GM18508 (cell line): ENCODE measurements around the gene ID2.

ENCODE experiments used
- ATAC-seq: cut with Tn5 transposase; IDR thresholded peaks from one replicate; pipeline ENCODE4 v1.9.1; 2021; ENCODE audit warnings: moderate number of reproducible peaks; ENCODE audit not compliant: insufficient read depth, unreplicated experiment

The ID2 gene

DNA sequence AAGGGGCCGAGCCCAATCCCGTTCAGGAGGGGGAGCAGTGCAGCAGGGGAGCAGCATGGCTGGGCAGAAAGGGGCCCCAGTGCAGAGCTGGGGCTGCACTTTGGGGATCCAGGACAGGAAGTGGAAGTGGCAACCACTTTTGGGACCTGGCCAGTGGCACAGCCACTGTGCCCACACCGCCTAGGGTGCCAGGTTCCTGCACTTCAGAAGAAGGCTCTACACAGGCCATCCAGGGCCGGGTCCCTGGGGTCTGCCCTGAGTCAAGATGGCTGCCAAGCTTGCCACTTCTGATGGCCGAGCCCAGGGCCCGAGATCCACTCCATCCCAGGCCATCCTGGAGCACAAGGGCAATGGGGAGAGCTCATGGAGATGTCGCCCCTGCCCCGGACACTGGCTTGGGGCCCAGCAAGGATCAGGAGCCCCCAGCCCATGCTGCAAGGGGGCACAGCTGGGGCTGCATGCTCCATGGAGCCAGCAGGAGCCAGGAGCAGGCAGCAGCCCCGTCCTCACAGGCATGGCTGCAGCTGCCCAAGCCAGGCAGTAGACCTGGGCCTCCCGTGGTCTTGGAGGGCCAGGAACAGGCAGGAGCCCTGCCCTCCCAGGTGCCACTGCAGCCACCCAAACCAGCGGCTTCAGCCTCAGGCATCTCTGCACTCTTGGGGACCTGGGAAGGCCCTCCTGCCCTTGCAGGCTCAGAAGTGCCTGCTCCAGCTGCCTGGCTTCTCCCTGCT lies 35.0 kb upstream of the ID2 start:
- ATAC-seq, result no peak

DNA sequence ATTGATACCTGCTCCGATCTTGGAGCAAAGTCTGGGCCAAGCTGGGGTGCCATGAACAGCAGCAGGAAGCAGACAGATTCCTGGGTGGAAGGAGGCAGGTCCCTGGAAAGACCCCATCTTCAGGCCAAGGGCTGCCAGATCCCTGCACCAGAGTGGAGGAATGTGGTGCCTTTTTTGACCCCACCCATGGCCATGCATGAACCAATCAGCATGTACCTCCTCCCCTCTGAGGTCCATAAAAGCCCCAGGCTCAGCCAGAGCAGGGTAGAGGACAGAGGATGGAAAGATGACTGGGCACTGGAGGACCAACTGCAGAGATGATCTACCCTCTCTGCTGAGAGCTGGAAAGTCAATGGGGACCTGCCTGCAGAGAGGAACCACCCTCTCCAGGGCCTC lies 34.4 kb upstream of the ID2 start:
- no peak for ATAC-seq

DNA sequence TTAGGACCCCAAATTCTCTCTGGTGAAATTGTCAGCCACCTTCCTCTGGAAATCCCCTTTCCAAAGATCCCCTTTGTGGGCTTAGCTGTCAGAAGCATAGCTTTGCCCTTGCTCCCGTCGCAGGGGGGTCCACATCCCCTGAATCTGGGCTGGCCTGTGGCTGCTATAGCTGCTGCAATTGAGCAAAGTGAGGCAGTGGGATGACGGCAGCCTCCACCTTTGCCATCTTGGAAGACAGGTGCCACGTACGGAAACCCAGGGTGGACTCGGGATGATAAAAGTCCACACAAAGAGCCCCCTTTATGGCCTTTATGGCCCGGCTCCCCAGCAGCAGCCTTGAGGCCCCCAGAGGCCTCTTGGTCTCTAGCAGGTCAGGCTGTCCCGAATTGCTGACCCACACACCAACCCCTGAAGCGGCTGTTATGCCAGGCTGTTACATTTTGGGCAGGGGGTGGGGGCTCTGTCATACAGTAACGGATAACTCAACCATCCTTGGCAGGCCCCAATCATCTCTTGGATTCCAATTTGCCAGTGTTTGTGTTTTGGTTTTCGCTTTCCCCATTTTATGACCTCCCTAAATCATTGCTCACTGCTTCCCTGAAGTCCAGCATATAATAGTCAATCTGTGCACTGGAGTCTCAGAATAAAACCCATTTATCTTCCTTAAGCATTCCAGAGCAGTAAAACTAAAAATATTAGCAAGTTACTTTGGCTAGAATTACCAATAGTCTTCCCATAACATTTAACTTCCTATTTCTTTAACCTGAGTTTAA lies 33.2 kb upstream of the ID2 start:
- no peak for ATAC-seq

DNA sequence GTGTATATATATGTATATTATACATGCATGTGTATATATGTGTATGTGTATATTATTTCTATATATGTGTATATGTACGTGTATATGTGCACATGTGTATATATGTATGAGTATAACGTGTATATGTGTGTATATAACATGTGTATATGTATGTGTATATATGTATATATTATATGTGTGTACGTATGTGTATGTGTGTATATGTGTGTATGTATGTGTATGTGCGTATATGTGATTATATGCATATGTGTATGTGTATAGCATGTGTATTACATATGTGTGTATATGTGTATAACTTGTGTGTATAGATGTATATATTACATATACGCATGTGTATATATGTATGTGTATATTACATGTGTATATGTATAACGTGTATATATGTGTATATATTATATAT lies 32.1 kb upstream of the ID2 start:
- no peak for ATAC-seq

DNA sequence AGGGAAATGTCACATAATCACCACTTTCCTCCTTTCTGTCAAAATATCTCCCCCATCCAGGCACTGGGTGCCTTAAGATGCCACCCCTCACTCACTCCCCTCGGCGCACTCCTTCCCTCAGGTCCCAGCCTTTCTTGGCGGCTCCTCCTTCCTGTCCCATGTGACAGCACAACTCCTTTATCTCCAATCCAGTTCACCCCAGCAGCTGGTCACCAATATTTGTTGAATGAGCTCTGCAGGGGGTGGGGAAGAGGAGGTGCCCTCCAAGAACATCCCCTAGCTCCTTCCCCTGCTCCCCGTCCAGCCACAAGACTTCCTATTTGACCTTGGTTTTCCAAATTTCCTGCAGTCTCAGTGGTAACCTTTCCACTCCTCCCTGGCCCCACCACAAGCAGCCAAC lies 31.6 kb upstream of the ID2 start:
- no peak for ATAC-seq

DNA sequence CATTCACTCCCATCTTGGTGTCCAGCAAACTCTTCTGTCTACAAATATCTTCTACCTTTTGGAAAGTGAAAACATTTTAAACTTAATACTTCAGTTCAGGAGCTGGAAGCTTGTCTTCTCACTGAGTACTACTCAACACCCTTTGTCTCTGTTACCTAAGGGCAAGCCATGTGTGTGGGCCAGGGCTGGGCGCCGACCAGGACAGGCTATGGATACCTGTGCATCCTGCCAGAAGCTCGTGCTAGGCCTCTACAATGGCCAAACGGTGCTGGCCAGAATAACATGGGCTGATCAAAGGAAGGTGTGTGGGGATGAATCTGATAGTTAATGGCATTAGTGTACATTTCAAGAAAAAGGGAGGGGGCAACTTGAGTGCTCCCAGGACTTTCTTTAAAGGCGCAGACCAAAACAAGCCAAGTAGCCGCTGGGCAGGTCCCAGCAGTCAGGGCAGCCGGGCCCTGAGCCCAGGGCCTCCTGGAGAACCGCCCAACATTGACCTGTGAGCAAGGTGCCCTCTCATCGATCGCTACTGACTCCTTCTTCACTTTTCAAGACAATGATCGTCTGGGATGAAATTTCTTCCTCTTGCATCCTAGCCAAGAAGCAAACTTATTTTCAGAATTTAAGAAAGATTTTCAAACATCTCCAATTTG lies 29.0 kb upstream of the ID2 start:
- ATAC-seq, result no peak

DNA sequence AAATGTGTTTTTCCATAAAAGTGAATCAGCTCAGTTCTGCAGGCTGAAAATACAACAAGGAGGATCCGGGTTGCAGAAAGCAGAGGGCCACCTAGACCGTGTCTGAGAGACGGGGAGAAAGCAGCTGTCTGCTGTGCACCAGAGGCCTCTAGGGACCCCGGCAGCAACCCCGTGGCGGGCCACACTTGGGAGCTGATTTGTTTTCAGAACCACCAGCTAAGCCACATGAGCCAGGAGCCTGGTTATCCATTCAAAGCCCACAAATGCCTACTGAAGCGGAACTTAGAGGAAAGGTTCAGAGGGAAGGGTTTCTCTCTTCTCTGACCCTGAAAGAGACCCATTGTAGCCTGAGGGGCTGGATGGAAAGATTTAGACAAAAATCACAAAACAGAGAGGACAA lies 28.4 kb upstream of the ID2 start:
- no peak for ATAC-seq

DNA sequence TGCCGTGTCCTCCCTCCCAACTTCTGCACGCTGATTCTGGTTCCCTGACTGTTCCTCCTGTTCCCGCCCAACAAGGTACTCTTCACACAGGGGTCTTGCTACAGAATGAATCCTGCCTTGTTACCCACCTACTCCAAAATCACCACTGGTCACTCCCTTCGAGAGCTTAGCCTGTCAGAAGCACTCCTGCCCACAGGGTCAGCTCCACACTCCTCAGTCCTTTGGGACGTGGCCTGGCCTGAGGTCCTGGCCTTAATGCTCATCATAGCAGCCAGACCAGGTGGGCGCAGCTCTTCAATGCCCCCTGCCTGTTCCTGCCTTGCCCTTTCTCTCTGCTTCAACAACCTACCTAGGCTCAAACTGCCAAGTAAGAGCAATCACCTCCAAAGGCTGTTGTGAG lies 27.8 kb upstream of the ID2 start:
- no peak for ATAC-seq

DNA sequence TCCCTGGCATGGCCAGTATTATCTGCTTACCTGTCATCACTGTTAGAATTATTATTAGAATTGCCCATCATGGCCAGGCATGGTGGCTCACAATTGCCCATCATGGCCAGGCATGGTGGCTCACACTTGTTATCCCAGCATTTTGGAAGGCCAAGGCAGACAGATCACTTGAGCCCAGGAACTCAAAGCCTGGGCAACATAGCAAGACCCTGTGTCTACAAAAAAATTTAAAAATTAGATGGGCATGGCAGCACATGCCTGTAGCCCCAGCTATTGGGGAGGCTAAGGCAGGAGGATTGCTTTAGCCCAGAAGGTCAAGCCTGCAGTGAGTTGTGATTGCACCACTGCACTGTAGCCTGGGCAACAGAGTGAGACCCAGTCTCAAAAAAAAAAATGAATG lies 27.4 kb upstream of the ID2 start:
- ATAC-seq, result no peak

DNA sequence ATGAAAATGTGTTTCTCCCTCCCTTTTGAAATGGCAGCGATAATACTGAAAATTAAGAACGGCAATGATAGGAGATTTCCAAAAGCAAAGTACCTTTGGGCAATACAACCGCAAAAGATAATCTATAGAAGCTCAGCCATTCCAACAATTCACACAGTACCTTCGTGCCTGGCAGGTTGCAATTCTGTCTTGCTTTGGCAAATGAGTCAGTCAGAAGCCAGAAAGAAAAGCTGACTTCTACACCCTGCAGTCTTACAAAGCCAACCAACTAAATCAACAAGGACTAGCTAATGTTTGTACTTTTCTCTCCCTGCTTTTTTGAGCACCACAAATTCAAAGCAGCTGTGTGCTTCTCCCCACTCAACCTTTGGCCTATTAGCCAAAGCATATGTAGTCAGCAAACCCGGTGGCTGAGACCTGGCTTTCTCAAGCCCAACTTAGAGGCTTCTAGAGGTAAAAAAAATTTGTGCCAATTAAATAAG lies 25.7 kb upstream of the ID2 start:
- no peak for ATAC-seq

DNA sequence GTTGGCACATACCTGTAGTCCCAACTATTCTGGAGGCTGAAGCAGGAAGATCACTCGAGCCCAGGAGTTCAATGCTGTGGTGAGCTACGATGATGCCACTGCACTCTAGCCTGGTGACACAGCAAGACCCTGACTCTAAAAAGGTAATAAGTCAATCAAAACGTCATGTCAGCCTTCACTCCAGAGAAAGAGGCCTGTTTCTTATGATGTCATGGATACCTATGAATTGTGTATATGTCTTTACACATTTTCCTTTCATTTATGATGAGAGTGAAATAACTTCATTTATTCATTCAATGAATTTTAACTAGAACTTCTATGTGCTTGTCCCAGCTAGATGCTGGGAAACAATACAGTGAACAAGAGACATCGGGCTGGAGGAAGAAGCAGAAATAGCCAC lies 25.0 kb upstream of the ID2 start:
- no peak for ATAC-seq

DNA sequence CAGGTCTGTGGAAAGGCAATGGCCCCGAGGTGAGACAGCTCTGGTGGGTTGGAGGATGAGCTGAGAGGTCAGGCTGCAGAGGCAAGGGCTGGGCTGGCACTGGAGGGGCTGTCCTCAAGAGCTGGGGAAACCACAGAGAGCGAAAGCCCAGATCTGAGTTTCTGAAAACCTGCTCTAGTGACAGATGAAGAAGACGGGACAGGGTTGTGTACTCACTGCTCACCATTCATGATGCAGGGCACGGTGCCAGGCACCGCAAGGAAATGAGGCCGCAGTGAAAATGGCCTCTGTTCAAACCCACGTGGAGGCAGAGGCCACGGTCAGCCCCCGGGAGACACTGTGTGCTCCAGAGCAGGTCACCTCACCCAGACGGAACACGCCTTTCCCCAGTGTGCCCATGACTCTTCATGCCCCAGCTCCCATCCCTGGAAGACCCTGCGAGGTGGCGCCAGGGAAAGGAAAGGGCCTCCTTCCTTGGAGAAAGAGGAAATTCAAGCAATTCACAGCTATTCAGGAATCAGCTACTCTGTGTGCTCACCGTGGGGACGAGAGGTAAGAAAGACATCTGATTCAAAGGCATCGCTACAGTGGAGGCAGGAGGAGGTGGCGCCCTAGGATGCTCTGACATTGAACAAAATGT lies 24.3 kb upstream of the ID2 start:
- no peak for ATAC-seq

DNA sequence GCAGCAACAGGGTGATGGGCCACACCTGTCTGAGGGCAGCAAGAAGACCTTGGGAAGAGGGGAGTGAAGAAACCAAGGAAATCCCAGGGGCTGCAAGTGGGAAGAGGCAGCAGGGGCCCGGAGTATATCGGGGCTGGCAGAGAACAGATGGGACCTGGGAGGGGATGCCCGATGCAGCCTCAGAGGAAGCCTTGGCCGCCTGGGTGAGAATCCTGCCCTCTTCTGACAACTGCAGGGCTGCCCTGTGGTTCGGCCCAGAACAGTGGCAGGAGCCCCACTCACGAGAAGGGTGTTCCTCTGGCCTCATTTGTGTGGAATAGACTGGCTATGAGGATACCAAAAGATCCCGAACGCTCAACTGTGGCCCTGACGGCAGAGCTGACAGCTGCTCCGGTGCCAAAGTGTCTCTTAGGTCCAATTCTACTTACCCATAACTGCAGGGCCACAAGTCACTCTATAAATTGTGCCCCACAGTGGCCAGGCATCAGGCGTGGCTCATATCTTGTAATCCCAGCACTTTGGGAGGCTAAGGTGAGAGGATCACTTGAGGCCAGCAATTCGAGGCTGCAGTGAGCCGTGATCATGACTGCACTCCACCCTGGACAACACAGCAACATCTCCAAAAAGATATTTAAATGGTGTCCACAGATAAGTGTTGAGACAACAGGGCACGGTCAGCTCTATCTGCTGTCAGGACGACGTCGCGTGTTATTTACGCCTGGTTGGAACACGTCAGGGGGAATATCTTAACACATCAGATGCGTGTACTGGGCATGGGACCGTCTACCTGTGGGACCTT lies 23.6 kb upstream of the ID2 start:
- ATAC-seq, result no peak

DNA sequence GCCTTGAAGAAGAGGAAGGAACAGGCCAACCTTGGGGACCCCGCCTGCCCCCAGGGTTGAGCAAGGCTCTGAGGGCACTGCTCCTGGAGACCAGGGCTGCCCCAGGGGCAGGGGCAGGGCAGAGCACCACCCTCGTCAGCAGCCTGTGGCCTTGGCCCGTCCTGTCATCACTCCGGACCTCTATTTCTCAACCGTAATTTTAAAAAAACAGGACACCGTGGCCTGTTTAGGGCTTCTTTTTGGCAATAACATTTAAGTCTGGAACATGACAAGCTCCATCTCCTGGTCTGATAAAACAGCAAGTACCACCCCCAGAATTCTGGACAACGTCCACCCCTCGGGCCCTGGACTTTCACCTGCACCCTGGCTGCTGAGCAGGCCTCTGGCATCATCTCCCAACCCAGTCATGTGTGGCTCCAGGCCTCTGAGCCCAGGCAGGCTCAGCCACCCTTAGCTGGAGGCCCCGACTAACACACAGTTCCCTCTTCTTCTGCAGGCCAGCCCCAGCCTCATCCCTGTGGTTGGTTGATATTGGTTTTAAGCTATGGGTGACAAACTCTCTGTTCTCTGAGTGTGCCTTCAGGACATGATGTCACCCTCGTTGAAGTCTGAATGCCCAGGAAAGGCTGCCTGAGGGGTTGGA lies 22.6 kb upstream of the ID2 start:
- no peak for ATAC-seq

DNA sequence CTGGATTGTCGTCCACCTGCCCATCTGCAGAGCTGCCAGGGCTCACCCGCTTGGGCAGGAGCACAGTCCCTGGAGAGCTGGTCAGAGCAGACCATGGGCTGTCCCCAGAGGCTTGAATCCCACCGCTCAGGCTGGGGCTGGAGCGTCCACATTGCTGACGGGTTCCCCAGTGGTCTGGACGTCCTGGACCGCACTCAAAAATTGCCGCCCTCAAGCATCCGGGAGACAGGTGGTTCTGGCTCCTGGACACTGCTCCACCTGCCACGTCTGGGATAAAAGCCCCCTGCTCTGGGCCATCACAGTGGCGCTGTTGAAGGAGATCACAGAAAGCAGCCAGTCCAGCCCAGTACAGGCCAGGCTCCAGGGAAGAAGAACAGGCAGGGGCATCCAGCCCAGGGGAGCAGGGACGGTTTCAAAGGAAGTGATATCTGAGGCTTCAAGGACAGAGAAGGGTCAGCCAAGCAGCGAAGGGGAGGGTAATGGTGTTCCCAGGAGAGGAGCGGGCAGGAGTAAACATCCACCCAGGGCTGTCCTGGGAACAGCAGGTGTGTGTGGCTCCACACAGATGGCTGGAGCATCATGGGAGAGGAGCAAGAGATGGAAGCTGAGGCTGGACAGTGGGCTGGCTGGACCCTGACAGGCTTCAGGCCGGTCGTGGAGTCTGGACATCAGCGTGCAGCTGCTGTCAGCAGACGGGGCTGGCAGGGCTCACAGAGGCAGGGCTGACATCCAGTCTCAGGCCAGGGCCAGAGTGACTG lies 21.9 kb upstream of the ID2 start:
- ATAC-seq, result no peak

DNA sequence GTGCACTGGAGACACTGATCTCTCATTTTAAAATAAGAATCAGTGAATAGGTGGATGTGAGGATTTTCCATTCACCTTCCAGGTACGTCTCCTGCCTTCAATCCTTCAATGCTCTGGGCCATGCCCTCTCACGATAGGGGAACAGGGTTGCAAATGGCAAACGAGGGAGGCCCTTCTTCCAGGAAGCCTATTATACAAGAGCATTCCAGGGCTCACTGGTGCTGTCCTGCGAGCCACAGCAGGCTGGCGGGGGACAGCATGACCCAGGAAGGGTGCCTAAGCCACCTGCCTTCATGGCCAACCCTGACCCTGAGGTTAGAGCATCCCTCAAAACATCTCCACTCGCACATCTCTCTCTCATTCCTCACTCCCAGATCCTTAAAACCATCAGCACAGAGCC lies 20.6 kb upstream of the ID2 start:
- no peak for ATAC-seq

DNA sequence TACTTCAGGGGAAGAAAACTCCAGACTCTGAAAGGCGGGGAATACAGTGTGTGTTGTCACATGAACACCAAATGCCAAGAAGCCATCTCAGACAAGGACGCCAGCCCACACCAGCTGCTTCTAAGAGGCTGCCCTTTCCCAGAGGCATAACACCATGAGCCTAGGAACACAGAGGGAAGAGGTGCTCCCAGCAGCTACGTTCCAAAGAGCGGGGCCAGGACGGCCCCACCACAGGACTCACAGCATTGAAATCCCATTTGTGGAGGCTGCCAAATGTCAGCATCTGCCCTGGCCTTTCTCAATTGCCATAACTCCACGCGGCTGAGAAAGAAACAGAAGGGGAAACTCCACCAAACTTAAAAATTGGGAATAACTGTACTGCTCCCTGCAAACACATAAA lies 20.1 kb upstream of the ID2 start:
- ATAC-seq, result no peak

DNA sequence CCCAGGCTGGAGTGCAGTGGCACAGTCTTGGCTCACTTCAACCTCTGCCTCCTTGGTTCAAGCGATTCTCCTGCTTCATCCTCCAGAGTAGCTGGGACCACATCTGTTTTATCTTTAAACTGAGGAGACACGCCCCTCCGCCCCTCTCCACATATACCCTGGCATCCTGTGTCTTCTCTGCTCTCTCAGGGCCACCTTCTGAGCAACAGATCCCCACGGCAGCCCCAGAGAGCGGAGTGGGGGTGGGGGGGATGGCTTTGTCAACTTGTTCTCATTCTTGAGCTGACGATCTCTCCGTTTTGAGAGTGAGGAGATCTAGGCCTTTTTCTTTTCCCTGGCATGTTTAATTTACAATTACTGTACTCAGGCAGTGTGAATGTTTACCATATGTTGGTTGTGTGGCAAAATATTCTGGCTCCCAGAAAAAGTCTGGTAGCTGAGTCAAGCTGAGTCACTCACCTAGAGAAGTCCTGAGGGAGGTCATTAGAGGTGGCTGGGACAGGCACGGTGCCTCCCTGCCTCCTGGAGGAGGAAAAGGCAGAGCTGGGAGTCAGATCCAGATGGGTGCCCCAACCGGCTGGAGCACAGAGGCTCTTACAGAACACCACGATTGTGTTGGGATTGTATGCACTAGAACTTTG lies 19.5 kb upstream of the ID2 start:
- no peak for ATAC-seq

DNA sequence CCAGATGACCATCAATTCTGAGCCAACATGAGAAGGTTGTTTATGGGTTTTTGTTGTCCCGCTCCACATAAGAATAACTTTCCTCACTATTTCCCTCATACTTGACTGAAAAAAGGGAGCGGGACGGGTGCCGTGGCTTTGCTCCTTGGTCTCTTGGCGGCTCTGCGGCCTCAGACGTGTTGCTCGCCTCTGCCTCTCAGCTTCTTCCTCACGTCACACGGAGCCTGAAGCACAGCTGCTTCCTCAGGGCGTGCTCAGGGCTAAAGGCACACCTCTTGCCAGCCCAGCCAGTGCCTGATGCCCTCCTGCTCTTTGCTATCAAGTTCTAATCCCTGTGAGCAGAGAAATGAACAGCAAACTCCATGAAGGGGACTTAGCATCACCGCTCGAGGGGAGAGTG lies 17.9 kb upstream of the ID2 start:
- no peak for ATAC-seq
